Measurements from ENCODE around the gene OPA3. TPM values are rescaled to one million over a fixed set of nuclear protein-coding genes. Genes with fewer than 3 reads are reported as not detected.

The OPA3 gene
- total RNA-seq, 1 experiment from 2014 or later, result 15.2 TPM

DNA sequence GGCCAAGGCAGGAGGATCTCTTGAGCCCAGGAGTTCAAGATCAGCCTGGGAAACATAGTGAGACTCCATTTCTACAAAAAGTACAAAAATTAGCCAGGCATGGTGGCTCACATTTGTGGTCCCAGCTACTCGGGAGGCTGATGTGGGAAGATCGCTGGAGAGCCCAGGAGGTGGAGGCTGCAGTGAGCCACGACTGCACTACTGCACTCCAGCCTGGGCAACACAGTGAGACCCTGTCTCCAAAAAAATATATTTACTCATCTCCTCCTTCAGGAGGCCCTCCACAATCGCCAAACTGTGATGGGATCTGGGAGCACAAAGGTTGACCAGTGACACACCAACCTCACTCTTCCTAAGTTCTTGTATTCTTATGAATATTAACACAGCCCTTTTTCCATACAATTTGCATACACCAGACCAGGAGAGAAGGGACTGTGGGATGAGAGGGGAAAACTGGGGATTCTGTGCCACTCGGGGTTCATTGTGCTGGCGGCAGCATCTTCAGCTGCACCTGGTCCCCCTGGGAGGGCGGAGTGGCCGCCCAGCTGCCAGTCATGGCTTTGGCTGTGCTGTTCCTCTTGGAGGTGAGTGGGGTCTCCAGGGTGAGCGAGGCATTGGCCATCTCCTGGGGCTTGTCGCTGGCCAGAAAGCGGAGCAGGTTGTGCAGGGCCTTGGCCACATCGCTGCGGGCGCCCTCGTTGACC, 5.8 kb upstream of the OPA3 start:
- DNase-seq (ENCODE audit: low spot score), result no peak
- TF ChIP-seq EZH2 (IDR thresholded peaks at IDR 0.05; ENCODE audit: borderline replicate concordance, low read depth, low read length, poor library complexity, severe bottlenecking), result no peak
- TF ChIP-seq CTCF (conservative IDR thresholded peaks at IDR 0.05; ENCODE audit: low read depth, low read length), result no peak
- no peak overlapping the region for H3K27ac ChIP-seq (ENCODE audit: low read depth, low read length, poor library complexity, severe bottlenecking)
- intact Hi-C loops (cut with micrococcal nuclease; ENCODE audit: unreplicated experiment), result loop anchor here (2.0 kb wide), 1 partner anchor 52 kb away; no protein-coding TSS in a partner anchor
- no peaks in the 10 kb centered on the region for H3K27me3 ChIP-seq (replicated peaks; ENCODE audit: insufficient read depth, low read depth, low read length, poor library complexity)
- no peaks in the 10 kb centered on the region for H3K36me3 ChIP-seq (ENCODE audit: insufficient read depth, low read length, poor library complexity, severe bottlenecking)
- H3K9me3 ChIP-seq (ENCODE audit: low read depth, low read length, poor library complexity, severe bottlenecking), result no peaks in the 10 kb centered on the region
- no TSS peak for BruUV-seq (replicated peaks)
- no peaks in the 10 kb centered on the region for H3K4me1 ChIP-seq (ENCODE audit: insufficient read depth, low read length, poor library complexity, severe bottlenecking)
- H3K4me3 ChIP-seq (ENCODE audit: low read depth, low read length, poor library complexity, severe bottlenecking), result no peak overlapping the region
- ChIA-PET CTCF (interaction anchor here (0.9 kb wide), 1 partner anchor 52 kb away, joined by 6 read pairs; no protein-coding TSS in a partner anchor), POLR2A (ENCODE audit: low non-redundant PET) (no interaction called here)

DNA sequence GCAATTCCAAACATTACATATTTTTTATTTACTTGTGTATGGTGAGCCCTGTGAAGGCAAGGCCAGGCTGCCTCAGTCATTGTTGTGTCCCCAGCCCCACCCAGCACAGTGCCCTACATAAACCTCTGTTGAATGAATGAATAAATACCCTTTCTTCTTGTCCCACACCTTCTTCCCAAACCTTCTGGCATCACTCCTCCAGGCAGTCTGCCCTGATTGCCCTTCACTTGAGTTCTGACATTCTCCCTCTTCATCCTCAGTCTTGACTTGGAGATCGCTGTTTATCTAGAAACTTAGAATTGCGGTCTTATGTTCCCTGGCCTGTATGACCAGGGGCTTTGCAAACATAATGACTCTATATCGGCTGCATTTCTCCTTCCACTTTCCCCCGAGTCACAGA, 5.2 kb upstream of the OPA3 start:
- ChIA-PET POLR2A (ENCODE audit: low non-redundant PET) (no interaction called here), CTCF (no interaction called here)
- no peaks in the 10 kb centered on the region for H3K4me1 ChIP-seq (ENCODE audit: insufficient read depth, low read length, poor library complexity, severe bottlenecking)
- TF ChIP-seq CTCF (conservative IDR thresholded peaks at IDR 0.05; ENCODE audit: low read depth, low read length) (no peak), EZH2 (IDR thresholded peaks at IDR 0.05; ENCODE audit: borderline replicate concordance, low read depth, low read length, poor library complexity, severe bottlenecking) (no peak)
- intact Hi-C loops (cut with micrococcal nuclease; ENCODE audit: unreplicated experiment), result loop anchor here (2.0 kb wide), 1 partner anchor 53 kb away; no protein-coding TSS in a partner anchor
- H3K27me3 ChIP-seq (replicated peaks; ENCODE audit: insufficient read depth, low read depth, low read length, poor library complexity), result no peaks in the 10 kb centered on the region
- no peak for DNase-seq (ENCODE audit: low spot score)
- BruUV-seq (replicated peaks), result no TSS peak
- H3K27ac ChIP-seq (ENCODE audit: low read depth, low read length, poor library complexity, severe bottlenecking), result no peak overlapping the region
- no peaks in the 10 kb centered on the region for H3K36me3 ChIP-seq (ENCODE audit: insufficient read depth, low read length, poor library complexity, severe bottlenecking)
- H3K9me3 ChIP-seq (ENCODE audit: low read depth, low read length, poor library complexity, severe bottlenecking), result no peaks in the 10 kb centered on the region
- H3K4me3 ChIP-seq (ENCODE audit: low read depth, low read length, poor library complexity, severe bottlenecking), result no peak overlapping the region

GRCh38 chr19:45587873-45588272, 3.3 kb upstream of the OPA3 start:
- POLR2A ChIA-PET (ENCODE audit: low non-redundant PET), result no interaction called here
- CTCF ChIA-PET, result no interaction called here
- no peaks in the 10 kb centered on the region for H3K4me1 ChIP-seq (ENCODE audit: insufficient read depth, low read length, poor library complexity, severe bottlenecking)
- H3K4me3 ChIP-seq (ENCODE audit: low read depth, low read length, poor library complexity, severe bottlenecking), result no peak overlapping the region
- intact Hi-C loops (cut with micrococcal nuclease; ENCODE audit: unreplicated experiment), result no loop called here
- H3K27ac ChIP-seq (ENCODE audit: low read depth, low read length, poor library complexity, severe bottlenecking), result no peak overlapping the region
- no TSS peak for BruUV-seq (replicated peaks)
- H3K36me3 ChIP-seq (ENCODE audit: insufficient read depth, low read length, poor library complexity, severe bottlenecking), result no peaks in the 10 kb centered on the region
- DNase-seq (ENCODE audit: low spot score), result no peak
- no peak for TF ChIP-seq CTCF (conservative IDR thresholded peaks at IDR 0.05; ENCODE audit: low read depth, low read length)
- no peak for TF ChIP-seq EZH2 (IDR thresholded peaks at IDR 0.05; ENCODE audit: borderline replicate concordance, low read depth, low read length, poor library complexity, severe bottlenecking)
- H3K27me3 ChIP-seq (replicated peaks; ENCODE audit: insufficient read depth, low read depth, low read length, poor library complexity), result no peaks in the 10 kb centered on the region
- no peaks in the 10 kb centered on the region for H3K9me3 ChIP-seq (ENCODE audit: low read depth, low read length, poor library complexity, severe bottlenecking)
